IPS-NIHi7 (cell line): ENCODE data around the gene CASK.
A peak's percentile ranks its signal among the peaks of the same experiment; 100 is the strongest.
"Not testable (repeated sequence)": the region's sequence is repeated elsewhere in the genome, so short reads cannot be mapped to it uniquely, and the experiment has no call there.

Experiments used
- DNase-seq: peaks from one replicate; pipeline ENCODE4 v3.0.0; 2012; ENCODE audit warnings: mixed read lengths; ENCODE audit errors: extremely low spot score

The CASK gene

GRCh38 chrX:41518127-41518840, 405.1 kb downstream of the CASK start:
- no peak for DNase-seq

GRCh38 chrX:41516999-41517765, 406.2 kb downstream of the CASK start:
- DNase-seq, result peak; percentile 38

- DNase-seq, result no peak
These were observed 406.9 kb downstream of the CASK start for GRCh38 chrX:41516456-41516855.

GRCh38 chrX:41515376-41515775, 408.0 kb downstream of the CASK start:
- DNase-seq, result no peak

DNA sequence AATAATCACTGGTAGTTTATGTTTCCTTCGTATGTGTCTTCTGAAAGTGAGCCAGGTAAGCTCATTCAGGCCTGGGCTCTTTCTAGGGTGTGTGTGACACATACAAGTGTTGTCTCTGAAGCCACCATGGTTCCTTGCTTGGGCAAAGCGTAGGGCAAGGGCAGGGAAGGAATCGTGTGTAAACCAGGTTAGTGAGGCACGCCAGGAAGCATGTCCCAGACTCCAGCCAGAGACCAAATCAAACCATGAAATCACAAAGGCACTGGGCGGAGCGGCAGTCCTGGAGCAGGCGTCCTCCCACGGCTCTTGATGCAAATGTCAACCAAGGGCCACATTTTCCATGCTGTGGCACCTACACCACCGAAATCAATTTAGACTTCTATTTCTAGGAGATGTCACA, 409.2 kb downstream of the CASK start:
- DNase-seq, result no peak

GRCh38 chrX:41512853-41513252, 410.5 kb downstream of the CASK start:
- not testable (repeated sequence) for DNase-seq

DNA sequence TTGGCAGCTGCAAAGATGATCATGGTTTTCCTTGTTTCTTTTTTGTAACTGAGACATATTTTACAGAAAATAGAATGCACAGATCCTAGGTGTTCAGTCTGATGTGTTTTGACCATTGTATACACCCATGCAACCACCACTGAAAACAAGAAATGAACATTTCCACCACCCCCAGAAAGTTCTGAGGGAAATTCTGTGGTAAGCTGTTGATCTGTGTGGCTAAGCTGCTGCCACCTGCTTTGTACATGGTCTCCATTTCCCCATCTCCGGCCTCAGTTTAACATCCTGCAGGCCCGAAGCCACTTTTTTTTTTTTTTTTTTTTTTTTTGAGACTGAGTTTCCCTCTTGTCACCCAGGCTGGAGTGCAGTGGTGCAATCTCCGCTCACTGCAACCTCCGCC, 411.0 kb downstream of the CASK start:
- DNase-seq, result no peak

DNA sequence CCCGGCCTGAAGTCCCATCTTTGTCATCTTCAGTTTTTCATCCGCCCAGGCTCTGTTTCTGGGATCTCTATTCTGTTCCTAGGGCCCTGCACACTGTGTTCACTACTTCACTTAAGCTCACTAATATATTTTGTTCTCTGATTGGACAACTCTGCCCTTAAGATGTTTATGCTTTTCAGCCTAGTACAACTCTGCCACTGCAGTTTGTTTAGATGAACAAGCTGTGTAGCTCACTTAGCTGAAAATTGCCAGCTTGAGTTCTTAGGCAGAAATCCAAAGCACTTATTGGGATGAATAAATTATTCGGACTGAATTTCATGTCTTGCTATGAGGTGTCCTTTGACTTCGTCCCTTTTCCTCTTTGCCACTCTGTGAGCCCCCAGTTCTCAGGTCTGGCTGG, 415.4 kb downstream of the CASK start:
- DNase-seq, result no peak

- no peak for DNase-seq
These were observed 421.4 kb downstream of the CASK start for GRCh38 chrX:41502004-41502403.

- no peak for DNase-seq
These were observed 423.4 kb downstream of the CASK start for GRCh38 chrX:41499984-41500383.

GRCh38 chrX:41499195-41499594, 424.2 kb downstream of the CASK start:
- DNase-seq, result no peak

GRCh38 chrX:41491267-41492004, 431.9 kb downstream of the CASK start:
- DNase-seq, result peak; percentile 53

- no peak for DNase-seq
These were observed 432.9 kb downstream of the CASK start for GRCh38 chrX:41490446-41490845.

DNA sequence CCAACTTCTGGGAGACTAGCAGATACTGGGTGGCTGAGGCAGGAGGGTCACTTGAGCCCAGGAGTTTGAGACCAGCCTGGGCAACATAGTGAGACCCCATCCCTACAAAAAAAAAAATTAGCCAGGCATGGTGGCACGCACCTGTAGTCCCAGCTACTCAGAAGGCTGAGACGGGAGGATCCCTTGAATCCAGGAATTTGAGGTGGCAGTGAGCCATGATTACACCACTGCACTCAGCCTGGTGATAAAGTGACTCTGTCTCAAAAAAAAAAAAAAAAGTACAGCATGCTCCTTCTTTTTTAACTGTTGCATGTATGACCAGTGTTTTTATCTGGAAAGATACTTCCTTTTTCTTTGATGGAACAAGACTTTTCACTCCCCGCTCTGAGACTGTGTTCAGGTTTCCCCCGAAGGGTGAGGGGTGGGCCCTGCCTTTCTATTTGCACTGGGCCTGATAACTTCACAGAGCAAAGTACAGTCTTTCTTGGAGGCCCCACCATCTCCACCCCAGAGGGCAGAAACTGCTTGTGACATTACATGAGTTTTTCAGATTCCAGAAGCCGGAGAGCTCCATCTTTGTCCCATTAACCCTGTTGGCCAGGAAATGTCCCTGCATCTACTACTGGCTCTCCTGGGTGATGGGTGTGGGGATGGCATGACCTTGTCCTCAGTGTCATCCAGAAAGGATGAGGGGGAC, 441.1 kb downstream of the CASK start:
- no peak for DNase-seq

DNA sequence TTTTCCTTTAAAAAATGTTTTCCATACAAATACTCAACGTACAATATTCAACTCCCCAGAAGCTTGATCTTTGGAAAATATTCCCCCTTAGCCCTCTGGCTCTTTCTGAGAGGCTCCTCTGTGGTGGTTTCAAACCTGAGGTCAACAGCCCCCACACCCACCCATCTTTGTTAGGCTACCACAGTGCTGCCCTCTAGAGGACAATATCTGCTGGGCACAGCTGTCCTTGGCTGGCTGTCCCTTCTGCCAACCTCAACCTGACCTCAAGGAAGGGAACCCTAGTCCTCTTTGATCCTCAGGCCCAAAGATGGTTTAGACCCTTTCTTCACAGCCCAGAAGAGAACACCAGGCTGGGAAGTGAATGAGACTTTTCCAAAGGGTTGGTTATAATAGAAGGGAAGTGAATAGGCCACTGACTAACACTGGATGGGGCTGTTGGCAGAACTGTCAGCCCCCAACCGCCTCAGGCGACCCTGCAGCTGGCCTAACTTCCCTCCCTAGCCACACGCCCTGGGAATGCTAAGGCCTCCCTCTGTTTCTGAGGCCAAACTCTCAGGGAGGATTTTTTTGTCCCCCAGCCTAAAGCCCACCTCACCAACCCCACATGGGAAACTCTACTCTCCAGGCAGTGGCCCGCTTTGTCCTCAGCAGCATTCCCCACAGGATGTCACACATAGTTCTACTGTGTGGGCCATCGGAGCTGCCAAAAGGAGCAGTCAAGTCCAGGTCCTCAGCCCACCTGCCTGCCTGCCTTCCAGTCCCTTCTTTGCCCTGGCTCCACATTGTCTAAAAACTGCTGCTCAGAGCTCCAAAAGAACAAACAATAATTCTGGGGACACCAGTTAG, 441.9 kb downstream of the CASK start:
- peak; percentile 72 for DNase-seq

- DNase-seq, result no peak
These were observed 442.7 kb downstream of the CASK start for GRCh38 chrX:41480508-41481260.

- DNase-seq, result no peak
These were observed 444.9 kb downstream of the CASK start for GRCh38 chrX:41478381-41478911.

GRCh38 chrX:41475591-41476241, 447.6 kb downstream of the CASK start:
- peak; percentile 76 for DNase-seq

DNA sequence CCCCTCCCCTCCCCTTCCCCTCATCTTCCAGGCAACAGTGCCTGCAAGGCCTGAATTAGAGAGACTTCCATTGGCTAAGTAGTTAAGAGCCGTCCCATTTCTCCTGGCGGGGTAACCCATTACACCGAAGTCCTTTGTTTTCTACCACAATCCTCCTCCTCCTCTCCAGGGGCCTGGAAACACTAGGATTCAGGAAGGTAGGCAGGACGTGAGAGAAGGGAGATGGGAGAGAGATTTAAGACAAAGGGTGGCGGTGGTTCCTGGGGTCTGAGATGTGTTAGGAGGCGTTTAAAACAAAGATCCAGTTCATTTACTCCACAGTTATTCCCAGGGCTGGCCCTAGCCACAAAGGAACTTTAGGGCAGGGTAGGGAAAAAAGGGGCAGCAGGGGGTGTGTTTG, 448.2 kb downstream of the CASK start:
- peak; percentile 71 for DNase-seq

DNA sequence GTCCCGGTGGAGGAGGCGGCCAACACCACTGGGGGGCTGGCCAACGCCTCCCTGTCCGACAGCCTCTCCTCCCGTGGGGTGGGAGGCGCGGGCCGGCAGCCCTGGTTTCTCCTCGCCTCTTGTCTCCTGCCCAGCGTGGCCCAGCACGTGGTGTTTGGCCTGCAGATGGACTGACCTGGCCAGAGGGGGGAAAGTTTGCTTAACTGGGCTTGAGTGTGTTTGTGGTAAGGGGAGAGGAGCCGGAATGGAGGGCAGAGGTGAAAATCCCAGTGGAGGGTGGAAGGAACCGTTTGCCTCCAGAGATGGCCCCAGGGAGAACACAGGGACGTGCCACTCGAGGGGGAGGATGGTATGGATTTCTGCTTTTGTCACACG, 448.6 kb downstream of the CASK start:
- DNase-seq, result no peak
